HCT116 (cell line): ENCODE data around the gene ACTR6. TPM values are rescaled to one million over a fixed set of nuclear protein-coding genes. Genes with fewer than 3 reads are reported as not detected.

ENCODE experiments used
- ATAC-seq: fragments of 200-7000 bp; cut with Tn5 transposase; 2 replicates; pipeline ENCODE4 v1.9.1; 2020; ENCODE audit warnings: mild to moderate bottlenecking, moderate library complexity
- BruUV-seq: library from RNA; stranded (reverse); fragments of 400-500 nt; replicated peaks from 2 replicates; lab custom pipeline; 2021; lab: Mats Ljungman, UMichigan
- CTCF ChIA-PET: fragments of 300-600 bp; sonication (Branson Sonifier 250); formaldehyde crosslinking; loops from one replicate; lab custom pipeline; 2021; ENCODE audit warnings: antibody characterized with exemption; lab: Charles Lee
- POLR2A ChIA-PET: fragments of 300-600, 350-600 bp; sonication (Branson Sonifier 250); formaldehyde crosslinking; loops from one replicate; lab custom pipeline; 2021; ENCODE audit warnings: antibody characterized with exemption; lab: Charles Lee
- RAD21 ChIA-PET, 2 experiments: fragments of 300-600 bp; sonication (Branson Sonifier 250); formaldehyde crosslinking; loops; one replicate each; lab custom pipeline; 2023; ENCODE audit warnings: low total read pairs in 2 of 2; ENCODE audit not compliant: uncharacterized antibody in 2 of 2, unreplicated experiment in 2 of 2, low non-redundant PET in 1 of 2; lab: Charles Lee
- DNase-seq: peaks from one replicate; pipeline ENCODE4 v3.0.0-alpha.2; 2010; ENCODE audit warnings: low read depth, low spot score
- H2AFZ ChIP-seq: fragments of 200-600 bp; shearing (Covaris generic), sonication (generic); 2 replicates; pipeline ENCODE4 v1.6.1; 2017; ENCODE audit warnings: low read depth, mixed run types, mixed read lengths, antibody characterized with exemption, low read length; ENCODE audit not compliant: poor library complexity, severe bottlenecking
- H3K27ac ChIP-seq: 2 replicates; pipeline ENCODE4 v1.5.1; 2012; ENCODE audit warnings: low read depth, low read length
- H3K27me3 ChIP-seq: fragments of 200-600 bp; sonication (generic); 2 replicates; pipeline ENCODE4 v1.6.1; 2016; ENCODE audit warnings: mixed run types, low read length, mixed read lengths; ENCODE audit not compliant: insufficient read depth
- H3K36me3 ChIP-seq, 2 experiments: fragments of 200-500 bp in 1 of 2; fragments of 200-600 bp in 1 of 2; sonication (Bioruptor generic) in 1 of 2; sonication (generic) in 1 of 2; 2 replicates each; pipeline versions ENCODE4 v1.5.1 to v1.6.1; 2014 to 2016; ENCODE audit warnings: low read length in 2 of 2, inconsistent platforms in 1 of 2, mixed read lengths in 1 of 2, mixed run types in 1 of 2; ENCODE audit not compliant: insufficient read depth in 2 of 2, control insufficient read depth in 1 of 2
- H3K4me1 ChIP-seq, 2 experiments: fragments of 200-600 bp in 1 of 2; sonication (generic) in 1 of 2; 2 replicates each; pipeline versions ENCODE4 v1.5.1 to v1.6.1; 2012 to 2017; ENCODE audit warnings: low read length in 2 of 2, inconsistent platforms in 1 of 2, mild to moderate bottlenecking in 1 of 2, mixed read lengths in 1 of 2, mixed run types in 1 of 2, moderate library complexity in 1 of 2; ENCODE audit not compliant: insufficient read depth in 2 of 2, control insufficient read depth in 1 of 2
- H3K4me2 ChIP-seq: fragments of 200-600 bp; sonication (generic); 2 replicates; pipeline ENCODE4 v1.6.1; 2017; ENCODE audit warnings: mixed run types, low read length, mixed read lengths
- H3K4me3 ChIP-seq, 2 experiments: fragments of 200-600 bp in 1 of 2; sonication (generic) in 1 of 2; replicated peaks in 1 of 2; 2 replicates each; pipeline ENCODE4 v1.5.1; 2011 to 2016; ENCODE audit warnings: low read length in 2 of 2, control low read depth in 1 of 2, low read depth in 1 of 2, mild to moderate bottlenecking in 1 of 2, mixed read lengths in 1 of 2, mixed run types in 1 of 2
- H3K79me2 ChIP-seq: fragments of 200-600 bp; sonication (generic); 2 replicates; pipeline ENCODE4 v1.6.1; 2017; ENCODE audit warnings: mild to moderate bottlenecking, mixed run types, low read length, moderate library complexity, mixed read lengths; ENCODE audit not compliant: insufficient read depth
- H3K9ac ChIP-seq: fragments of 200-600 bp; sonication (generic); 2 replicates; pipeline ENCODE4 v1.6.1; 2016; ENCODE audit warnings: low read length, mixed read lengths
- H3K9me2 ChIP-seq: fragments of 200-600 bp; sonication (generic), shearing (Covaris generic); 2 replicates; pipeline ENCODE4 v1.6.1; 2017; ENCODE audit warnings: mixed run types, mild to moderate bottlenecking, moderate library complexity; ENCODE audit not compliant: insufficient read depth
- H3K9me3 ChIP-seq, 2 experiments: fragments of 200-500 bp in 1 of 2; fragments of 200-600 bp in 1 of 2; sonication (Bioruptor generic) in 1 of 2; sonication (generic) in 1 of 2; 2 replicates each; pipeline ENCODE4 v1.6.1; 2014 to 2017; ENCODE audit warnings: low read length in 2 of 2, mixed read lengths in 2 of 2, inconsistent platforms in 1 of 2, low read depth in 1 of 2, mild to moderate bottlenecking in 1 of 2, mixed run types in 1 of 2, moderate library complexity in 1 of 2; ENCODE audit not compliant: control insufficient read depth in 1 of 2, insufficient read depth in 1 of 2
- H4K20me1 ChIP-seq: fragments of 200-600 bp; sonication (generic), shearing (Covaris generic); 2 replicates; pipeline ENCODE4 v1.6.1; 2017; ENCODE audit warnings: mixed run types, mild to moderate bottlenecking, moderate library complexity; ENCODE audit not compliant: insufficient read depth
- ELF1 ChIP-seq: IDR thresholded peaks from 2 replicates; pipeline ENCODE4 v1.6.1; 2012; ENCODE audit warnings: low read depth, borderline replicate concordance
- EZH2phosphoT487 ChIP-seq: fragments of 200-600 bp; IDR thresholded peaks from 2 replicates; pipeline ENCODE4 v1.6.1; 2018; ENCODE audit warnings: antibody characterized with exemption, borderline replicate concordance
- POLR2A ChIP-seq: IDR thresholded peaks from 2 replicates; pipeline ENCODE4 v1.7.0; 2011; ENCODE audit warnings: borderline replicate concordance; ENCODE audit not compliant: insufficient read depth, insufficient read length; ENCODE audit errors: extremely low read depth
- SIN3A ChIP-seq: IDR thresholded peaks from 2 replicates; pipeline ENCODE4 v1.6.1; 2012; ENCODE audit warnings: low read depth
- SRF ChIP-seq: IDR thresholded peaks from 2 replicates; pipeline ENCODE4 v1.6.1; 2012; ENCODE audit warnings: low read depth
- TCF7L2 ChIP-seq: IDR thresholded peaks from 2 replicates; pipeline ENCODE4 v1.7.0; 2011; ENCODE audit warnings: borderline replicate concordance, inconsistent platforms; ENCODE audit not compliant: insufficient read depth, insufficient read length; ENCODE audit errors: extremely low read depth
- ZNF274 ChIP-seq: fragments of 200-500 bp; sonication (Bioruptor generic); IDR thresholded peaks from 2 replicates; pipeline ENCODE4 v1.6.1; 2014; ENCODE audit warnings: mild to moderate bottlenecking, low read depth, low read length, inconsistent platforms
- intact Hi-C: fragments of 100-400 bp; cut with micrococcal nuclease; formaldehyde crosslinking; loops from 2 replicates; pipeline ENCODE4 v1.10.0; 2022
- total RNA-seq: library from RNA; stranded (reverse); gene quantifications from one replicate; pipeline ENCODE4 v1.2.1, GENCODE V29; 2021; ENCODE audit not compliant: unreplicated experiment
- TF ChIP-seq, protein P1 (sequence below): IDR thresholded peaks from 2 replicates; pipeline ENCODE4 v1.6.1; 2011; ENCODE audit warnings: mild to moderate bottlenecking, low read length, moderate library complexity; ENCODE audit not compliant: insufficient replicate concordance; ENCODE audit errors: extremely low read depth

ACTR6 gene
- total RNA-seq, 1 experiment from 2014 or later: 40.4 TPM

DNA sequence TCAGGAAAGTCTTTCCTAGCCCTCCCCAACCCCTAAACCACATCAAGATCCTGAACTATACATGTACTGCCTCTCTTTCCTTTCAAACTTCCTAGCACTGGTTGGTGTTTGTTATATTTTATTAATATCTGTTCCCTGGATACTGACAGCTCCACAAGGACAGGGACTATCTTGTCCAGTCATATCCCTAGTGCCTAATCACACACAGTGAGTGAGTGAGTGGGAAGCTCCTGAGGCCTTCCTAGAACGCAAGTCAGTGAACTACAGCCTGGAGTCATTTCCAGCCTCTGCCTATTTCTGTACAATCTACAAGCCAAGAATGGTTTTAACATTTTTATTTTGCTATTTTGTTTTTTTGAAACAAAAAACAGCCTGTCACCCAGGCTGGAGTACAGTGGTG, 7.5 kb upstream of the ACTR6 start:
- ChIA-PET CTCF (no interaction called here), RAD21 (no interaction called here)
- intact Hi-C loops: no loop called here
- TF ChIP-seq, protein P1, sequence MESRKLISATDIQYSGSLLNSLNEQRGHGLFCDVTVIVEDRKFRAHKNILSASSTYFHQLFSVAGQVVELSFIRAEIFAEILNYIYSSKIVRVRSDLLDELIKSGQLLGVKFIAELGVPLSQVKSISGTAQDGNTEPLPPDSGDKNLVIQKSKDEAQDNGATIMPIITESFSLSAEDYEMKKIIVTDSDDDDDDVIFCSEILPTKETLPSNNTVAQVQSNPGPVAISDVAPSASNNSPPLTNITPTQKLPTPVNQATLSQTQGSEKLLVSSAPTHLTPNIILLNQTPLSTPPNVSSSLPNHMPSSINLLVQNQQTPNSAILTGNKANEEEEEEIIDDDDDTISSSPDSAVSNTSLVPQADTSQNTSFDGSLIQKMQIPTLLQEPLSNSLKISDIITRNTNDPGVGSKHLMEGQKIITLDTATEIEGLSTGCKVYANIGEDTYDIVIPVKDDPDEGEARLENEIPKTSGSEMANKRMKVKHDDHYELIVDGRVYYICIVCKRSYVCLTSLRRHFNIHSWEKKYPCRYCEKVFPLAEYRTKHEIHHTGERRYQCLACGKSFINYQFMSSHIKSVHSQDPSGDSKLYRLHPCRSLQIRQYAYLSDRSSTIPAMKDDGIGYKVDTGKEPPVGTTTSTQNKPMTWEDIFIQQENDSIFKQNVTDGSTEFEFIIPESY: no peak
- TF ChIP-seq ELF1 (no peak), SIN3A (no peak), EZH2phosphoT487 (no peak)
- TF ChIP-seq, all 23 proteins: peak for 0
- H3K9me2 ChIP-seq: no peaks in the 10 kb centered on the region
- POLR2A ChIA-PET: no interaction called here
- H3K4me1 ChIP-seq: peaks cover 0 to 6% of the 10 kb centered on the region in 2 experiments; a peak in 1 of 4 replicates
- DNase-seq: no peak
- H3K4me2 ChIP-seq: no peak overlapping the region
- no peak overlapping the region for H3K9ac ChIP-seq
- no TSS peak for BruUV-seq
- H2AFZ ChIP-seq: no peak overlapping the region
- H3K9me3 ChIP-seq: no peaks in the 10 kb centered on the region
- H3K27me3 ChIP-seq: no peaks in the 10 kb centered on the region
- peaks cover 5% of the 10 kb centered on the region; the same call in 1 of the 2 replicates for H3K79me2 ChIP-seq
- H3K36me3 ChIP-seq: peaks cover 0 to 19% of the 10 kb centered on the region in 2 experiments; a peak in 1 of 4 replicates
- no peaks in the 10 kb centered on the region for H4K20me1 ChIP-seq
- no peak overlapping the region for H3K27ac ChIP-seq
- no peak overlapping the region for H3K4me3 ChIP-seq
- ATAC-seq: no peak

GRCh38 chr12:100197486-100197885, 3.1 kb upstream of the ACTR6 start:
- H3K36me3 ChIP-seq: peaks cover 0 to 19% of the 10 kb centered on the region in 2 experiments; a peak in 1 of 4 replicates
- no peak overlapping the region for H3K27ac ChIP-seq
- peaks cover 20% of the 10 kb centered on the region for H3K79me2 ChIP-seq
- TF ChIP-seq SRF (no peak), ZNF274 (no peak), POLR2A (no peak), TCF7L2 (no peak)
- TF ChIP-seq, protein P1: no peak
- no peak overlapping the region for H3K9ac ChIP-seq
- DNase-seq: no peak
- H3K27me3 ChIP-seq: no peaks in the 10 kb centered on the region
- H3K9me2 ChIP-seq: no peaks in the 10 kb centered on the region
- intact Hi-C loops: no loop called here
- ChIA-PET RAD21 (no interaction called here), POLR2A (no interaction called here), CTCF (no interaction called here)
- no peak overlapping the region for H3K4me3 ChIP-seq
- H2AFZ ChIP-seq: no peak overlapping the region
- peaks cover 8 to 34% of the 10 kb centered on the region in 2 experiments for H3K4me1 ChIP-seq
- H4K20me1 ChIP-seq: no peaks in the 10 kb centered on the region
- no peaks in the 10 kb centered on the region for H3K9me3 ChIP-seq
- BruUV-seq: no TSS peak
- no peak overlapping the region for H3K4me2 ChIP-seq
- no peak for ATAC-seq
